GM19328 (cell line): ENCODE data around the gene HABP4.
"Not testable (repeated sequence)": the region's sequence is repeated elsewhere in the genome, so short reads cannot be mapped to it uniquely, and the experiment has no call there.

Experiments used
- ATAC-seq: cut with Tn5 transposase; IDR thresholded peaks from one replicate; pipeline ENCODE4 v1.9.1; 2021; ENCODE audit warnings: mild to moderate bottlenecking, moderate library complexity; ENCODE audit not compliant: unreplicated experiment

The HABP4 gene

DNA sequence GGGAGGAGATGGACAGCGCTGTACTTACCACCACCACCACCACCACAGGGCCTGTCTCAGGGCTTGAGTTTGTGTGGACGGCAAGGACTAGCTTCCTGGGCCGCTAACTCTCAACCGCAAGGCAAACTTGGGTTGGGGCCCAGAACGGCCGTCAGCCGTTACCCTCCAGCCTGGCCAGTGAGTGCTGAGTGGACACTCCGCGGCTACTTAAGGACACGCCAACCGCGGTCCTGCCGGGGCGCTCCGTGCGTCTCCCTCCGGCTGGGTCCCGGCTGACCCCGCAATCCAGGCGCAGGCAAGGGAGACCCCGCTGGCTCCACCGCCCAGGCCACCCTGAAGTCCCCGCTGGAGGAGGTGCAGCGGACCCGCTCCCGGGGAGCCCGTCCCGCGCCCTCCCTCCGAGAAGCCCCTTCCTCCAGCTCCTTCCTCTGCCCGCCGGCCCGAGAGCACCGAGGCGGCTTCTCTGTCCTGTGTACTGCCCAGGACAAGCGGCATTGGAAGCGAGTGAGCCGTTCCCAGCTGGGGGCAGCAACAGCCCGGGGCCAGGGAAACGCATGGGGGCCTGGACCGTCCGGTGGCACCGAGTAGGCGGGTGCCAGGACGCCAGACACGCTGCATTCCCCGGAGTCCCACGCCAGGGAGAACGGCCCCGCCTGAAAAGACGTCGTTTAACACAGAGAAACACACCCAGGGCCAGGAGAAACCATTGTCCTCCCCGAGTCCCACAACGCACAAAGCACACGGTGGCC is 46.6 kb downstream of the HABP4 start:
- no peak for ATAC-seq

DNA sequence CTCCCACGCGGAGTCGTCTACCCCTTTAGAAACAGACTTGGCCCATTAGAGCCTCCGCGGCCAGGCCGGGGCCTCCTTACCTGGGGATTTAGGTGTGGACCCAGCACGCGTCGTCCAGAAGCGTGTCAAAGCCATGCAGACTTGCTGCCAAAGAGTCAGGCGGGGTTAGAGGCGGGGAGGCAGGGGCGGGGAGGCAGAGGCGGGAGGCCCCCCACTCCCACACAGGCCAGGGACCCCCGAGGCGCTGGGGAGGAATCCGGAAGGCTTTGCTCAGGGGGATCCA is 47.1 kb downstream of the HABP4 start:
- ATAC-seq = no peak

DNA sequence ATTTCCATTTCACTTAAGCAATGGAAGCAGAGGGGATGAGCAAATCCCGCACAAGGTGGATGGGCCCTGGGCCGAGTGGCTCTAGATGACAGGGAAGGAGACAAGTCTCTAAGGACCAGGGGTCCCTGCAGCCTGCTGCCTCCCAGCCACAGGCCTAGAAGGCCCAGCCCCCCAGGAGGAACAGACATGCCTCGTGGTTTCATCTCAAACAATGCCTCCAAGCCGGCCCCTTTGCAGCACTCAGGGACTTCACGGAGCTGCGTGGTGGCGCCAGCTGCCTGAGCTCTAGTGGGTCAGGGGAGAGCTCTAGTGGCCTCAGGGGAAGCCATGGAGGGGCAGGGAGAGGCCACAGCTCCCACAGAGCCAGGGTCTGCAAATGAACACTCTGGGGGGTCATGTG is 48.8 kb downstream of the HABP4 start:
- no peak for ATAC-seq

DNA sequence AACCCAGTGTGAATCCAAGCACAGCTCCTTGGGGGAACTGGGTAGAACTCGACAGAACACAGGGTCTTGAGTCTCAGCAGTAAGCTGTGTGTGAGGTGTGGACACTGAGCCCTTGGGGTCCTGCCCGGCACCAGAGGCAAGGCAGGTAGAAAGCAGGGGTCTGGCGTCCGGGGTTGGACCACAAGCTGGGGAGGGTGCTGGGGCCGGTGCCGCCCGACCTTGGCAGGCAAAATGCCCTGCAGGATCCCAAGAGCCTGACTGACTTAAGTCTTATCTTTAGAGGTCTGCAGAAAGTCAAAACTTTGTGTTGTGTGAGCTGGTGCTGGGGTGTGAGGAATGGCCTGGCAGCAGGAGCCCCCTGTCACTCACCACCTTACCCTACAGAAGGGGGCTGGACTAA is 49.3 kb downstream of the HABP4 start:
- ATAC-seq = no peak

DNA sequence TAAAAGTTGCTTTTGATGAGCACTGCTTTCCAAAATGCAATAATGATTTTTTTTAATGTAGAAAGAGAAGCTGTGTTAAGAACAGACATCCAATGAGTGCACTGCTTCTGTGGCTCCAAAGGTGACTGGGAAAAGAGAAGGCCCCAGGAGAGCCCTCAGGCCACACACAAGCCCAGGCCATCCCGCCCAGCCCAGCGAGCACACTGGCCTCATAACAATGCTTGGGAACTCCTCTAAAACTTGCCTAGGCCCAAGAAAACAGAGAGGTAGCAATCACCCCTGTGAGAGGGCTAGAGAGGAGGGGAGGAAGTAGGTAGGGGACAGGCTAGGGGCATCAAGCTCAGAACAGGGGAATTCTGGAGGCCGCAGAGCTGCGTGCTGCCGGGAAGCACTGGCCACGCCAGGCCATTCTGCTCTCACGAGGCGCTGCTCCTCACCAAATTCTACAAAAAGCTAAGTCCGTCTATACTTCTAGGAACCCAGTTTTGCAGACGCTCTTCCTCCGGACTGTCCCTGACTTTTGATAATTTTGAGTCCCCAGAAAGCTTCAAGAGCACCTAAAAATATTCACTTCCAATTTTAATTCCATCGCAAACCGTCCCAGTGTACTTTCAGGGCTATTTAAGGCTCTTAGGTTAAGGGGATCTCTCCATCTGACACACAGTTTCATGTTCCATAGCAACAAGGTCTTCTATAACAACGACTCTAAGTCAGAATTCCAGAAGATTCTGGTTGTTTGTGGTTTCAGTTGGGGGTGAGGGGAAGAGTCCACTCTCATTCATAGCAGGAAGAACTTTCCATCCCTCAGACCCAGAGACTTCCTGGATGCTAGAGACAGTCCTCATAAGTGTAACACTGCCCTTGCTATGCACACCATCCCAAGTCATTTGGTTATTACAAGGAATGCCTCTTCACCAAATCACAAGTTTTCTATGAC is 51.0 kb downstream of the HABP4 start:
- no peak for ATAC-seq

DNA sequence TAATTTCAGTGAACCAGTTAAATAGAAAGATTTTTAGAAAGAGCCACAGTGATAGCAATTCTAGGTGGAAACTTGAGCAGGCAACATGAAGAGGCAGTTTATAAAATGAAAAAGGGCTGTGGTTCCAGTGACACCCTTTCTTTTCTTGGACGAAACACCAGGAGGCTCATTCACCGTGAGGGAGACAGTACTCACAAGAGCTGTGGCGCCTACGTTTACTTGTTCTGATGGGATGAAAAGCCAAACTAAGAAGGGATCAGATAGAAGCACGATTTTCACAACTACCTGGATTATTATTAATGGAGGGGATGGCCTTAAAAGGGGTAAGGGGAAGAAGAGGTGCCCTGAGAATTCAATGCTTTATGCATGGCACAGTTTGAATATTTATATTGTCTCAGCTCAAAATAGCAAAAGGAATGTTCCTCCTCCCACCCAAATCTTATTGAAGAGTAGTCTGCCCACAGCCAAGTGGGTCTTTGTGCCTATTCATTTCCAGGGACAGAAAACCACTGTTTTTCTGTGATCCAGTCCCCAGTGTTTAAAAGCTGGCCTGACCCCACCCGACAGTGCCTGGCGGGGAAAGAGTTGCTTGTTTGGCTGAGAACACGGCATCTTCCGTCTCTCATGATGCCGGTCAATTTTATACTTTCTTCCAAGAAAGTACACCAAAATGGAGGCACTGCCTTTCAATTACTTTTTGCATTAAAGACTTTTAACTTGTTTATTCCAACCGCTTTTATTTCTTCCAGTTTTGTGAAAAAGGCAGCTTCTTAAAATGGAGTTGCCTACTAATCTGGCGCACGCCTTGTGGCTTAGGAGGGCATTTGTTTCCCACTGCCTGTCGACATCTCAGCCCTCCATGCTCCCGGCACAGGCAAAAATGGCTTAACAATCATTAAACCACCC is 51.9 kb downstream of the HABP4 start:
- ATAC-seq = no peak

DNA sequence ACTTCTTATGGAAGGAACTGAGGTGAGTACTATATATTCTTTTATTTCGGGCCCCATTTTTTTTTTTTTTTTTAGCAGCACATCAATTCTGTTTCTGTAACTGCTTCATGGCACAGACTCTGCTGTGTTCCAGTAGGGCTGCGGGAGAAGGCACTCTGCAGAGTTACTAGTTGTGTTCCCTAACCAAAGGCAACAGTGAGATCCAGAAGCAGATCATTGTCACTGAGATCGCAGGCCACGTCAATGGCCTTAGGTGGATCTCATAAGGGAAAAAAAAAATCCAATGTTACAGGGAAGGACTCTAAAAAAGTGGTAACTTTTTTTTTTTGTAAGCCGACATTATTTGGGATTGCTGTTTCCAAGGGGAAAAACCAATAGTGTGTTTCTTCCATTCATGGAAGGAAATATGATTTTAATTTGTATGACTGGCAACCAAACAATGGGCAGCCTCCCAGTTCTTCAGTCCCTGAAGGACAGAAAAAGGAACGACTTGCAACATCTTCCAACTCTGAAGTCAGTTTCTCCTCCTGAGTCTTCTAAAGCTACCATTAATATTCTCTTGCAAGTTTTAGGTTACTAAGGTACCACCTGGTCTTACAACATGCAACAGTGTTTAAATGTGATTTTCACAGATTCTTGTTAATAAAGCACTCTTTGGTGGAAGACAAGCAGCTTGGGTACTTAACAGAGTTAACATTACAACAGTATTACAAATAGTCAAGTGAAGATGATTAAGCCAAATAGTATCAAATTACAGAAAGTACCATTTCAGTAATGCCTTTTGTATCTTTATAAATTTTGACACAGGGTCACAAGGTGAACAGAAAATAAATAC is 52.8 kb downstream of the HABP4 start:
- no peak for ATAC-seq

DNA sequence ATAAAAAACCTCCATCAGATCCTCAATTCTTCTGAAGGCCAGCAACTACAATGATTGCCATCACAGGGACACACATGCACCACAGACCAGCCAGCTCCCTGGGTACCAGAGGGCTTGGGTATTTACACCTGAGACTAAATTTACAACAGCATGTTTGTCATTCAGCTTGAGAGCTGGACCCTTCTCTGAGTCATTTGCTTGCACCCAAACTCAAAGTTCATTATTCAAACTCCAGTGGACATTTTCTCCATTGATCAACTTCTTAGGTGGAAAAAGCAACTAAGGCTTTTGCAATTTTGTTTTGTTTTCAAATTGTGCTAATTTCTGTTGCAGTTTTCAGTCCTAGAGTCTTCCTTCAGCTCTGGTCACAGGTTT is 53.4 kb downstream of the HABP4 start:
- ATAC-seq = not testable (repeated sequence)

DNA sequence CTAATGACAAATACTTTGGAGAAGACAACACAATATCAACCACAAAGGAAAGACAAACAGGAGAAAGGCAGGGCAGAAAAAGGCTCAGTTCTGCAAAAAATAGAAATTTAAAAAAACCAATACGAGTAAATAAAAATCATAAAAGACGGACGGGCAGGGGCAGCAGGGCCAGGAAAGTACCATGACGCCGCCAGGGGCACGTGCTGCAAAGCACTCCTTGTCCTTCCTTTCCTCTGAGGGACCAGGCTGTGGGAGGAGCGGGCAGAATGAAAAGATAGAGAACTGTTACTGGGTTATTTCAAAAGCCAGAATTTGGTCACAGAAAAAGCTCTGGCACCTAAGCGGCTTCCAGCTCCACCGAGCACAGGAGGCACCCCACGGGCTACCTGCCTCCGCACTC is 53.9 kb downstream of the HABP4 start:
- no peak for ATAC-seq

DNA sequence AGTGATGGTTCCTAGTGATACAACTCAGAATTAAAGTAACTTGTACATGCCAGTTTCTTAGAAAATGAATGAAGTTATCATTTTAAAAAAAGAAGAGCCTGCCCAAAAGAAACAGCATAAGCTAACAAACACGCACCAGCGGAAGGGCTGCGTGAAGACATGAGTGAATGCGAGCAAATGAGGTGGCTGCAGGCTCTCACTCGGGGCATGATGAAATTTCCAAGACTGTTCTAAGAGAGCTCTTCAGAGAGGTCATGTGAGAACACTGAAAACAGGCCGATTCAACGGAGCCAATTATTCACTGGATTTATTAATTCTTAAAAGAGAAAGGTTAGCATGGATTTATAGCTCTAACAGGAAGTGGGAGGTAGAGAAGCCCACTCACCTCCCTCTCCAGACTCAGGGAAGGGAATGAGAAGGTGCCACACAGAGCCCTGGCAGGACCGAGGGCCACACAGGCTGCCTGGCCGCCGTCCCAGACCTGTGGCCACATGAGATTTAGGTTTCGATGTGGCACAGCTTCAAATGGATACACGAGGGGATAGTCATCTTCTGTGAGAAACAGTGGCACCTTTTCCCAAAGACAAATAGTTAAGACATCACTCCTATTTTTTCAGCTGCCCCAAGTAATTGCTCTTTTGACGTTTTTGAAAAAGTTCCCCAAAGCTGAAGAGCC is 55.5 kb downstream of the HABP4 start:
- no peak for ATAC-seq

DNA sequence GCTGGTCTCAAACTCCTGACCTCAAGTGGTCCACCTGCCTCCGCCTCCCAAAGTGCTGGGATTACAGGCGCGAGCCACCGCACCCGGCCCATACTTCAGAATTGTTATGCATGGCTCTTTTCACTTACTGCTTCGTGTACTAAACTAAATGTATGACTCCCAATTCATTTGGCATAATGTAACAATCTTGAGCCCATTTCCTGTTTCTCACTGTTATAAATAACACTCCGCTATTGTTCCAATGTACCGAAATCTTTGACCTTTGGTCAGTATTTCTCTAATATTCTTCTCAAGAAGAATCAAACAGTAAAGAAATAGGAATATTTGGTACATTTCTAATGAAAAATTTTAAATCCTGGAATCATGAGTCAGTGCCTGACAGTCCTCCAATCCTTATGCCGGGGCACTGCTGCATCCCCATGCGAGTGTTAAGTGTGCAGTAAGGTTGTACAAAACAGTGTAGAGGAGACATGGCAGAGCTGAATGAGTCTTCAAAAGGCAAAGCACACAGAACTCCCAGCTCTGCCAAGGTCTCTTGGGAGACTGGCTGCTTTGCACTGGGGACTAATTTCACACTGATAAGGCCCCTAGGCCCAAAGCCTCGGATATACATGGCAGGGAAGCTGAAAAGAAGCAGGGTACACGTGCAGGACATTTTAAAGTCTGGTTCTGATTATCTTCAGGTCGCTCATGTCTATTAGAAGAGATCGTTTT is 58.4 kb downstream of the HABP4 start:
- no peak for ATAC-seq

DNA sequence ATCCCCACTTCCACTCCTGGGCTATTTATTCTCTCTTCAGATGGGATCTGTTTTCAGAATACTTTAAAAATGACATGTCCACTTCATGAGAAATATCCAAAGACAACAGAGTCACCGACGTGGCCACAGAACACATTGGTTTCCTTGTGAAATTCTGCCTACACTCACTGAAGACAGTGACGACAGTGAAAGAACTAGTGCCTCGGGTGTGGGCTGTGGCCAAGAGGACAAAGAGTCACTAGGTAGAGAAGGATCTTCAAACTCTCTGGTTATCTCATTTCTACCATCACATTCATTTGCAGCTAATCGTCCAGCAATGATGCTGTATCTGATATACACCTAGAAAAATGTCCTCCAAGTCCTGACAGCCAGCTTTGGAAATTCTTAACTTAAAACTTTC is 59.1 kb downstream of the HABP4 start:
- ATAC-seq = no peak

DNA sequence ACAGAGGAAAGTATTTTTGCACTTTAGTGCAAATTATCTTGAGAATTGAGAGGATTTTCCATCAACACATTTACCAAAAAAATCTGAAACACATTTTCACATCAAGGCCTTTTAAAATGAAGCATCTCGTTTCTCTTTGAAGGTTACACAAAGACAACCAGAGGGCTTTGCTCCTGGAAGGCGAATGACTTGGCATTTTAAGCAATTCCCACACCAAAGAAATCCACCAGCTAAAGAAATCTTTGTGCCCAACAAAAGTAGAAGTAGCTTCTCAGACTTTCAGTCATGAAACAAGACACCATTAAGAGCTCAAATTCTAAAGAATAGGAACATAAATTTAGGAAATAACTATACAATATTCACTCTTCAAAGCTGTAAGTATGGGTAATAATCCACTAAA is 59.9 kb downstream of the HABP4 start:
- no peak for ATAC-seq

DNA sequence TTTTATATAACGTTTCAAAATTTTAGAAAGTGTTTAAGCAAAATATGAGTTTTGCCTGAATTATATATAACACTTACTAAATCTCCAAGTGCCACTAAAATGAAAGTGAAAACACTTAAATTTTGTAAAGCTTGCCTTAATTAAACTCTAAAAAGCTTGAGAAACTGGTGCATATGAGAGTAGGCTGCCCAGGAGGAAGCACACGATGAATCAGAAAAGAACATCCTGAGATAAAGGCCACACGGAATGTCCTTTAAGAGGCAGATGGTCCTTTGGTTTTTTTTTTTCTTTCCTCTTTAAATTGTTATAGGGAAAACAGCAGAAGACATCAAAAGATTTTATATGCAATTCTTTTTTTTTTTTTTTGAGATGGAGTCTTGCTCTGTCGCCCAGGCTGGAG is 60.3 kb downstream of the HABP4 start:
- ATAC-seq = no peak

DNA sequence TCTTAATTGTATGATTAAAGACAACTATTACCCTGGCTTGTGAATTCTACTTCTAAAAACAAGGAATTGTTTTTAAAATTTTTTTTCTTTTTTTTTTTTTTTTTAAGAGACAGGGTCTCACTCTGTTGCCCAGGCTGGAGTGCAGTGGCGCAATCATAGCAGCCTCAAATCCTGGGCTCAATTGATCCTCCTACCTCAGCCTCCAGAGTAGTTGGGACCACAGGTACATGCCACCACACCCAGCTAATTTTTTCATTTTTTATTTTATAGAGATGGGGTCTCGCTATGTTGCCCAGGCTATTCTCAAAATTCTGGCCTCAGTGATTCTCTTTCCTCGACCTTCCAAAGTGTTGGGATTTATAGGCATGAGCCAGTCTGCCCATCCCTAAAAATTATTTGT is 62.3 kb downstream of the HABP4 start:
- ATAC-seq = no peak

DNA sequence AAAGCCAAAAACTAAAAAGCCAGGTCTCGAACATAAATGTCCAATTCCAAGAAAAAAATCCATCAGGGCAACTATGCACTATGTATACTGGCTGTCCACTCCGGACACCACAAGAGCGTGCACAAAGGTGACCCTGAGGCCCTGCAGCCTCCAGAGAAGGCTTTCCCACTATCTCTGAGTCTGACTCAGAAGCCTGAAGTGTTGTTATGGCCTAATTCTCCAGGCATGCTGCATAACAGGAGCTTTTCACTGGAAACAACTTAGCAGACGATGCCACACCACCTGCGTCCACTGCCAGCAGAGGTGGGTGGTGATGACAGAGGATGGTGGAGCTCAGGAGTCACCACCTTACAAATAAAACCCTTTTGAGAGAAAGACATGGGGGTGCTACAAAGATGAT is 63.7 kb downstream of the HABP4 start:
- ATAC-seq = no peak

DNA sequence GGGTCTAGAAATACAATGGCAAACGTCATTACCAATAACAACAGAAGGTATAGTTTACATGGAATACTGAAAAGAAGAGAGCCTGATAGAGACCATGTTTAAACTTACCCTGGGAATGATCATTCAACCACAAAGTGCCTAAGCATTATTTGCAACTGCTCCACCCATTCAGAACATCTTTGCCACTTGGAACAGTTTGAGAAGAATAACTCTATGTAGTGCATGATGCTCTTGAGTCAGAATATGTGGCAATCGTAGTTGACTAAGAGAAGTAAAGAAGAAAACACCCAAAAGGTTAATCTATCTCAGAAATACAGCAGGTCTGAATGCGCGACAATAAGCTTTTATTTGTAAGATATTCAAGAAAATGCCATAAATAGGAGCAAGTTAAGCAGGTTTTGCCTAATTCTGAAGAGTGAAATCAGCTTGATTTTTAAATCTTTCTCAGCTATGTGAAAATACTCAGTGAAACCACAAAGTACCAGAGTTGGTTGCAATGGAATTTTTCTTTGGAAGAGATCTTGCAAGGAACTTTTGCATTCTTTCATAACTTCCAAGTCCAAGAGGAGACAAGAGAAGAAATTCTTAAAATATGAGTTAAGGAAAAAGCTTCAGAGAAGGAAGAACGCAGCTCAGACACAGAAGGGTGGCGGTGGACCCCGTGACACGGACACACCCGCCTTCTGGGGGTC is 64.3 kb downstream of the HABP4 start:
- no peak for ATAC-seq

DNA sequence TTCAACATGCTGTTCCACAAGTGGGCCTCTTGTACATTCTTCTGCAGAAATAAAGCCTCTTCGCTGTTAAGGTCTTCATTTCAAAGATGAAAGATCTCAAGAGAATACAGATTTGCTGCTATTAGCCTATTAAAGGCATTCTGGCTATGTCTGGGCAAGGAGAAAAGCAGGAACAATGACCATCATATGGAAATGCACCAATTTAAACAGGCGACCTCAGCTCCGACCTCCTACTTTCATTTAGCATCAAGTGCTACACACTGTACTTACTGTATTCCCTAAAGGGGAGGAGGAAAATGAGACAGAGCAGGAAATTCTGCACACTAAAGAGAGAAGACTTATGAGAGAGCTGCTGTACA is 64.8 kb downstream of the HABP4 start:
- no peak for ATAC-seq
